NT2/D1 (cell line): ENCODE measurements around the gene GLCE.

ENCODE experiments used
- YY1 ChIP-seq: IDR thresholded peaks from 2 replicates; pipeline ENCODE4 v1.6.1; 2011; ENCODE audit not compliant: insufficient read length, insufficient read depth
- ZNF274 ChIP-seq: IDR thresholded peaks from 2 replicates; pipeline ENCODE4 v1.6.1; 2011; ENCODE audit warnings: mild to moderate bottlenecking, low read depth, low read length

GRCh38 chr15:69190504-69190903, 30.1 kb downstream of the GLCE start:
- no peak for TF ChIP-seq ZNF274
- no peak for TF ChIP-seq YY1
